HG02885 (cell line): Measurements from ENCODE around the gene MRPL28.
A peak's percentile ranks its signal among the peaks of the same experiment; 100 is the strongest.
"Not testable (repeated sequence)": the region's sequence is repeated elsewhere in the genome, so short reads cannot be mapped to it uniquely, and the experiment has no call there.

Source experiments
- ATAC-seq: cut with Tn5 transposase; IDR thresholded peaks from one replicate; pipeline ENCODE4 v1.9.1; 2021; ENCODE audit warnings: mild to moderate bottlenecking; ENCODE audit not compliant: unreplicated experiment, poor library complexity

Gene MRPL28

DNA sequence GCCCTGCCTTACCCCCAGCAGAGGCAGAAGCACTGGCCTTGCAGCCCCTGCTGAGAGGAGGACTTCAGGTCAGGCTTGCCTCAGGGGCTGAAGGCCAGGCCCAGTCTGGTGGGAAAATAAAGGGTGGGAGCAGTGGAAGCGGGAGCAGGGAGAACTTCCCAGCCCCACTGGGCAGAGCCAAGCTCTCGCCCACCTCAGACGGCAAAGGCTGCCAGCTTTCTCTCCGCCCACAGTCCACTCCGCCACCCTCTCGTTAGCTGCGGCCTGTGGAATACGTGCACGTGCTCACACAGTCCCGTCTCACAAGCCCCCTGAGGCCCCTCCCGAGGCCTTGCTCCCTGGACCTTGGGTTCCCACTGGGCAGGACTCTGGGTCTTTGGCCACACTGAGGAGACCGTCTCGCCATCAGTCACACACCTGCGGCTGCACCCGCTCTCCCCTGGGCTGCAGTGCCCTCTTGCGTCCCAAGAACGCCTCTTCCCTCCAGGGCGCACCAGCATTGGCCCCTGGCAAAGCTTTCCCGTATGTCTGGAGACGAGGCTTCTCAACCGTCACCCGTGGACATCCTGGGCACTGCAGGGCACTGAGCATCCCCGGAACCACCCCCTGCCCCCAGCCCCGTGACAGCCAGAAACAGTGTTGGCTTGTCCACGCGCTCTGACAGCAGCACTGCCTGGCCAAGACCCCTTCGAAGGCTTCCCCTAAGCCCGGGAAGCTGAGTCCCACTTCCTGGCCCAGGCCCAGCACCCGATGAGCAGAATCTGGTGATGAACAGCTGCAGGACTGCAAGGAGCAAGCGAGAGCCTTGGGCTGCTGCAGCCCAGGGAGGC is 8.3 kb downstream of the MRPL28 start:
- ATAC-seq: peak; percentile 51

DNA sequence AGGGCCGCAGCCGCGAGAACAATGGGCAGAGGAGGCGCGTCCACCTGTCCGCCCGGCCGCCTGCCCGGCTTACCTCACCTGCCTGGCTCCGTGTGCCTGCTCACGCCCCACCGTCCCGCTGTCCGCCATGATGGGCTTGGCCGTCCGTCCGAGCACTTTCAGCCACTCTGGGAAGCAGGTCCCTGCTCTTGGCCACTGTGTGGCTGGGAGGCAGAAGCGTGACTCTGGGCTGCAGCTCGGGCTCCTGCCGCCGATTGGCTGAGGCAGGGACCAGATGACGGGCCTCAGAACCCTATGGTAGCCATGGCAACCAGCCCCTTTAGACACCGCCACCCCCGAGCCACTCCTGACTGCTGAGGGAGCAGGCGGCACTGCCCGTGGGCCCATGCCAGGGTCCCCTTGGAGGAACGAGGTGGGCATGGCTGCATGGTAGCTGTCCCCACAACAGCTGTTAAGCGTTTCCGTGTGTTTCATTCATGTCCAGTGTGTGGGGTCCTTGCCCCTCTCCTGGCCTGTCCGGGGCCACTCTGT is 8.9 kb downstream of the MRPL28 start:
- no peak for ATAC-seq

DNA sequence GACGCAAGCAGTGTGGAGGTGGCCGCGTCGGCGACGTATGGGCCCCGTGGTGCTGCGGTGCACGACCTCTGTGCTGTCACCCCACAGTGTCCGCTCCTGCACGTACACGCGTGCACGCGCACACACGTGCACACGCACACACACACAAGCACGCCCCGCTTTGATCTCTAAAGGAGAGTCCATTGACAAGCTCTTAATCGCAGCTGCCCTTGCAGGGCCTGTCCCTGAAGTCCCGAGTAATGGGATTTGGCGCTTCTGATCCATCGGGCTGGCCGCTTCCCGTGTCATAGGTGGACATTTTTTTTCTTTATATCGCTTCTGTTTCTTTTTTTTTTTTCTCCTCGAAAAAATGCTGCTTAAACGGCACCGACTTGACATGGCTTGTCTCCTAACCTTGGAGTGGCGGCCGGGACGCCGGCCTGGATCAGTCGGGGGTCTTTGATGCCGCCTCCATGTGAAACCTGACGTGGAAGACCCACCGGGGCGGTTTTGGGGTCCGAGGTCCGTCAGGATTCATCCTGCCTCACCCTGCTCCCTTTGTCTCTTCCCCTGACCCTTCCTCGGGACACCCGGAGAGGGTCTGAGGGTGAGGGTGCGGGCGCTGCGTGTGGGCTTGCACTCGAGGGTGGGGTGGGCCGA is 9.5 kb downstream of the MRPL28 start:
- ATAC-seq: no peak

DNA sequence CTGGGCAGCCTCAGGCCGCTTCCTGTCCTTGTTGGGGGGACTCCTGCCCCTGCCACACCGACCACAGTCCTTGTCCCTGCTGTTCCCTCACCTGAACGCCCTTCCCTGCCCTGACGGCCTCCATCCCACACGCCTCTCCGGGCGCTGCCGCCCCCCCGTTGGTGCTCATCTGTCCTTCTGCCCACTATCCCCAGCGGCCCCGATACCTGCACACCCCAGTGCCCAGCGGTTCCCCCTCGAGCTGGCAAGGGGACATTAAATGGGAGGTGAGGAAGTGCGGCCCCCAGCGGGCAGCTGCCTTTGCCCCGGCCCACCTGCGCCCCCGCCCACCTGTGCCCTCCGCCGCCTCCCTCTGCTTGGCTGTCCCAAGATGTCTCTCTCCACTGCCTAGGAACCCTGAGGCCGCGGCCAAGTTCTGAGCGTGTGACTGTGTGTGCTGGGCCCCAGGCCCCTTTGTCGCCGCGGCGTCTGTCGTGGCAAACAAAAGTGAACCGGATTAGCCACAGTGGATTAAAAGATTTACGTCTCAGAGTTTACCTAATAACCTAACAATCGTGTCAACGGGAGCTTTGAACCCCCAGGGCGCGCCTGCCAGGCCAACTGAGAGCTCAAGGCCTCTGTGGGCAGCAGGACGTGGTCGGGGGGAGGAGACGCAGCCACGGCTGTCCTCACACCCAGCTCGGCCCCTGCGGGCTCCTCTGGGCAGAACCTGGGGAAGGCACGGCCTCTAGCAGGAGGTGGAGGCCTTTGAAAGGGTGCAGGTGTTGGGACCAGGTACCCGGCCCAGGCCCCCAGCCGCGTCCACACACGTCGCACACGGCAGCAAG is 10.3 kb downstream of the MRPL28 start:
- no peak for ATAC-seq

DNA sequence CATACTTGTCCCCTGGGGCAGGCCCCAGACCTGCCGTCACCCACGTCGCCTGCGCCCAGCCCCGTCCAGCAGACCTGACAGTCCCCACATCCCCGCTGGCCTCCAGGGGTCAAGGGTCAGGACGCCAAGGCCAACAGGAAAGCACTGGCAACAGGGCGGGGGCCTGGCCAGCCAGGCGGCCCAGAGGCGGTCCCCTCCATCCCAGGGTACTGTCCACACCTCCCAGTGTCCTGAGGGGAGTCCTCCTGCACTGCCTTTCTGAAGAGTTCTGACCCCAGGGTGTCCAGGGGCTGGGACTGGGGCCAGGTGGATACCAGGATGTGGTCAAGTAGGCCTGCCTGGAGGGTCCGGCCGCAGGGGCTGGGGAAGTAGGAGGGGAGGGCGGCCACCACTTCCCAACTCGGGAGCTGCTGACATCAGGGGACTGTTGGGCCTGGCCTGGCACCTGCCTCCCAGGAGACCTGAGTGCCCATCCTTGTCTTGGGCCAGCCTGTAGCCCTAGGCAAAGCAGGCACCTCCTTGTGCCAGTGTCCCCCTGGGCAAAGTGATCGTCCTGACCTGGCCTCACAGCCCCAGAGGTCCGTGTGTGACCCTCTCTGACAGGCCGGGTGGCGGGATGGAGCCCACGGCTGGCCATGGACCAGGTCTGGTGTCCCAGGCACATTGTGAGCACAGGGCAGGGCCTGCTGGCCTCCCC is 11.1 kb downstream of the MRPL28 start:
- no peak for ATAC-seq

DNA sequence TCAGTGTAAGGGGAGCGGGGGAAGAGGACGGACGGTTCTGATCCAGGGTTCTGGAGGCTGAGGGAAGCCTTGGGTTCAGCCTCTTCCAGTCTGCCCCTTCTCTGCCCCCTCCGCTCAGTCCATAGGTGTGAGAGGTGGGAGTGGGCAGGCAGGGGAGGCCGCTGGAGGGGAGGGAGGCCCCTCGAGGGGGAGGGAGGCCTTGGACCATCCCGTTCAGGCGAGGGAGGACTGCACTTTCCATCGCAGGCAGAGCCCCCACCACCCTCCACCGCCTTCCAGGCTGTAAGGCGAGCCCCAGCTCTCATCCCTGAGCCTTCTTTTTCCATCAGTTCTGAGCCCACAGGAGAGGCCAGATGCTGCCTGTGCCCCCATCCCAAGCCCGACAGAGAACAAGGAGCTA is 13.6 kb downstream of the MRPL28 start:
- no peak for ATAC-seq

DNA sequence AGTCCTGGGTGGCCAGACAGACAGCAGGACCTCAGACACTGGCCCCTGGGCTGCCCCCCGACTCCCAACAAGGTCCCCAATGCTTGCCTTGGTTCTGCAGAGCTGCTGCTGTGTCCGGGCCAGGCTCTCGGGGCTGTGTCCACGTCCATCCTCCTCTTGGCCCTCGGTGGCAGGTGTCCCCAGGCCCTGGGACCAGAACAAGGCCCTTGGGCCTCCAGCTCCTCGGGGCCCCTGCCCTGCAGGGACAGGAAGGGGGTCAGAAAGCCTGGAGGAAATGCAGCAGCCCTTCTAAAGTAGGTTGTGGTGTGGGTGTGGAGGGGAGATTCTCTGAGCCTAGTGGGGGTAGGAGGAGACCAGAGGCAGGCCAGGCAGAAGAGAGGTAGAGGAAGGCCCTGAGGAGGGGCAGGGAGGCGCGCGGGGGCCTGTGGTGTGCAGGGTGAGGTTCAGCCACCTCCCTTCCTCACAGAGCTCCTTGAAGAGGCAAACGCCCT is 15.3 kb downstream of the MRPL28 start:
- ATAC-seq: no peak

DNA sequence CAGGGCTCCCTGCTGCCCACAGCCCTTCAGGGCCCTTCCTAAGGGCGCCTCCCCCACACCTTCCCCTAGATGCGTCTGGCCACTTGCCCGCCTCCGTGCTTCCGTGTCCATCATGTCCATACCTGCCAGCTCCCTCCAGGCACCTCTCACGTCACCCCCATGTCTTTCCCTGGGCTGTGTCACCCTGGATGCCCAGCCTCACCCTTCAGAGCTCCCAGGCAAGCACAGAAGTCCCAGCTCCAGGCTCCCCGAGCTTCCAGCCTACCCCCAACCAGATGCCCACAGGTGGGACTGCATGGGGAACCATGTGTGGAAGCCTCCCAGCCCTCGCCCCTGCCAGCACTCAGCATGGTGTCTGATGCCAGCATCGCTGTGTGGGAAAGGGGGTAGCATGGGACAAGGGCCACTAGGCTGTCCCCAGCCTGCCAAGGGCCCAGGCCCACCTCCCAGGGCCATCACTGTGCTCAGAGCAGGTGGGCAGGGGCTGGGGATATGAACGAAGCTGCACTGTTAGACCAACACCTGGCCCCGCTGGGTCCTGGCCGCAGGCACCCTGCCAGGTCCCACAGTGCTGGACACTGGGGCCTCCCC is 16.0 kb downstream of the MRPL28 start:
- no peak for ATAC-seq

DNA sequence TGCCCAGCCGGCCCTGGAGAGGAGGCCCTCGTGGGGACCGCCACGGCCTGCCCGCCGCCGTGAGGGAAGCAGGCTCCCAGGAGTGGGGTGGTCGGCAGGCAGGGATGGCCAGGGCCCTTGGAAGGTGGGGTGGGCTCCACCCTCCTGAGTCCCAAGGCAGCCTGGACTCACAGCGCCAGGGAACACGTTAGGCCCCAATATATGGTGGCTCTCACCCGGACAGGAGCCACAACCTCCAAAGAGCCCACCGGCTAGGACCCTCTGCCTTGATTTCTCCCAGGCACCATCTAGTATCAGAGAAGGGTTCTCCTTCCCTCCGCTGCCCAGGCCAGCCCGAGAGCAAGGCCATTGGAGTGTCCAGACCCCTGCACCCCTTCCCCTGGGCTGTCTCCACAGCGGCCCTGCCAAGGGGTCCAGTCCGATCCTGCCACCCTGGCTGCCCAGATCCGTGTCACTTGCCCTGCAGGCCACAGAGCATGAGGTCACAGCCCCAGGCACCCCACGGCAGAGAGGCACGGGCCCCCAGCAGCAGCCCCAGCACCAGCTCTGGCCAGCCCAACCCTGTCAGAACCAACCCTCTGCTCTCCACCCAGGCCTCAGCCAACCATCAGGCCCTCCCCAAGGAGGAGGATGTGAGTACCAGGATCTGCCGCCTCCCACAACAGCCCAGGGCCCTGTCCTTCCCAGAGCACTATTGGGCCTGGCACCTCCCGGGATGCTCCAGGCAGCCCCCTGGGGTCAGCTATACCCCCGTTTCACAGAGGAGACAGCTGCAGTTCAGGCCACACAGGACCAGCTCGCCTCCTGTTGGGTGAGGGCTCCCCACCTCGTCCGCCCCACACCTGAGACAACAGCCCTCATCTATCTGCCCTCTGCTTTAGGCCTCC is 16.7 kb downstream of the MRPL28 start:
- no peak for ATAC-seq

DNA sequence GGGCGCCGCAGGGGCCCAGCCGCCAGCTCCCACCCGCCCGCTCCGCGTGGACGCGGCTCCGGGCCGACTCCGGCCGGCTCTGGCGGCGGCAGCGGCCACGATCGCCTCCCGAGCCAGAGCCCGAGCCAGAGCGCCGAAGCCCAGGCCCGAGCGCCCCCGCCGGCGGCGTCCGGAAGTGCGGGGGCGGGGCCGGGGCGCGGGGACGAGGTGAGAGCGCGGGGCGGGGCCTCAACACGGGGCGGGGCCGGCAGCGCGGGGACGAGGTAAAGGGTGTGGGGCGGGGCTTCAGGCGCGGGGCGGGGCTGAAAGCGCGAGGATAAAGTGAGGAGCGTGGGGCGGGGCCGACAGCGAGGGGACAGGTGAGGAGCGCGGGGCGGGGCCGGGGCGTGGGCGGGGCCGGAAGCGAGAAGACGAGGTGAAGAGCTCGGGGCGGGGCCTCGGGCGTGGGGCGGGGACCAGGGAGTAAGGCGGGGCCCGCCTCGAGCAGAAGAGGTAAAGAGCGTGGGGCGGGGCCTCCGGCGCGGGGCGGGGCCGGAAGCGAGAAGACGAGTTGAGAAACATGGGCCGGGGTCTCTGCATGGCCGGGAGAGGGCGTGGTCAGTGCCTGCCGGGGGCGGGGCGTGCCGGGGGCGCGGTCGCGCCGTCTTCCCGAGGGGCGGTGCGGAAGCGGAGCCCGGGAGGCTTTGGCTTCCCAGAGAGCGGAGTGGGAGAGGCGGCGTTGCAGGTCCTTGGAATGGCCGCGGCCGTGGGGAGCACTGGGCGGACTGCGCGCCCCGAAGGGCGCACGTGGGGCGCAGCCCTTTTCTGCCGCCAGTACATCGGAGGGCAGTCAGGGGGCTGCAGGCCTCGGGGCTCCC is 17.6 kb downstream of the MRPL28 start, which contains the start of gene AXIN1:
AXIN1 (minus strand) TSS at position 177 of the 857 bp plus-strand sequence. CDS start 5,698 bp downstream, outside the sequence.
- peak; percentile 76 for ATAC-seq

DNA sequence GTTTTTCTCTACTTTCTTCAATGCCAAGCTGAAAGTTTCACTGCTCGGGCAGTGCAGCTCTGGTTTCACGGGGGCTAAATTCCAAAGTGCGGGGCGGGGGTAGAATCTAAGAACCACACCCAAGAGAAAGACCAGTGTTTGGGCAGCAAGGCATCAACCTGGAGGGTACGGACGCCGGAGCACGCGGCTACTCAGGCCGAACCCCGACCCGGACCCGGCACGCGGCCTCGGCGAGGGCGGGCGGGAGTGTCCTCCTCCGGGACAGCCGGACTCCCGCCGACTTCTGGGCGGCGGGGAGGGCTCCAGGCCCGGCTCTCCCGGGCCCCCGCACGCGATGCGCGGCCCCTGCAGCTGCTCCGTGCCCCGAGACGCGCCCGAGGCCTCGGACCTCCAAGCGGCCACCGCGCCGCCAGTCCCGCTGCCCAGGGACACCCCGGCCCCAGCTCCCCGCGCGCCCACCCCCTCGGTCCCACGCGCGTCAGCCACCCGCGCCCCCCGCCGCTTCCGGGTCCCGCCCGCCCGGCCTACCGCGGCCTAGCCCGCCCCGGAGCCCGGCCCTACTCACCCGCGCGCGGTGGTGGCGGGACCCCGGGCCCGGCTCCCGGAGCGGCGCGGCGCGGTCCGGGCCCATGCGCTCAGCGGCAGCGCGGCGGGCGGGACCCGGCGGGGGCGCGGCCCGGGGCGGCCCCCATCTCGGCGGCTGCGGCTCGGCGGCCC is 18.4 kb downstream of the MRPL28 start:
- peak; percentile 29 for ATAC-seq

DNA sequence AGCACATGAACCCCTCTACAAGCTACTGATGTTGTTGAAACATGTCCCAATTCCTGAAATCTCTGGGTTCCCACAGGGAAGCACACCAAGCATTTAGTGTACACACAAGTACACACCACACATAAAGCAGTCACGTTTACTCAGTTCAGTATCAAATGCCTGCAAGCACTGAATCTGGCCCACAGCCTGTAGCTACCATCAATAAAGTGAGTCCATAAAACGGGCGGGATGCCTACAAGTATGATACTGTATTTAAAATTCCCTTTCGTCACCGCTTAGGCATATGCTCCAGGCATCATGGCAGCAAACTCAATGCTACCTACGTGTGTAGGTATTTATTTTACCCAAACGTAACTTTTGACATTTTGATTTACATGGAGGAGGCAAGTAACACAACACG is 20.1 kb downstream of the MRPL28 start:
- no peak for ATAC-seq

DNA sequence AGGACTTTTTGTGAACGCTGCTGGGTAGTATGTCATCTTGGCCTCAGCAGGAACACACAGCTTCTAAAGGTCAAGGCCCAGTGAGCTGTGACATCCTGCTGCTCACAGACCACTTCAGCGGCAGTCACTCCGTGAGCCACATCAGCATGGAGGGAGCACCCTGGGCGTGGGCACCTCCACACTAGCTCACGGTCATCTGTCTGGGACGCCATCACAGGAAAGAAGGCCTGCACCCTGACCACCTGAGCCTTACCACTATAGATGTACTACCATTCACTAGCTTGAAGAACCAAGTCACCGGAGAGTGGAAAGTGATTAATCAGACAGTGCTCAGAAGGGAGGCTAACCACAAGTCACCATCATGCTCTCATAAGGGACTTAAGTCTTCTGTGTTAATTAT is 21.1 kb downstream of the MRPL28 start:
- no peak for ATAC-seq

DNA sequence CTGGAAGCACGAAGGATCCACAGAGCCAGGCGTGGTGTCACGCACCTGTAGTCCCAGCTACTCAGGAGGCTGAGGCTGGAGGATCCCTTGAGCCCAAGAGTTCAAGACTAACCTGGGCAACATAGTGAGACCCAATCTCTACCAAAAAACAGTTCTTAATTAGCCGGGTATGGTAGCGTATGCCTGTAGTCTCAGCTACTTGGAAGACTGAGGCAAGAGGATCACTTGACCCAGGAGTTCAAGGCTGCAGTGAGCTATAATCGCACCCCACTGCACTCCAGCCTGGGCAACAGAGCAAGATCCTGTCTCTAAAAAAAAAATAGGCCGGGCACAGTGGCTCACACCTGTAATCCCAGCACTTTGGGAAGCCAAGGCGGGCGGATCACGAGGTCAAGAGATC is 21.8 kb downstream of the MRPL28 start:
- ATAC-seq: not testable (repeated sequence)

DNA sequence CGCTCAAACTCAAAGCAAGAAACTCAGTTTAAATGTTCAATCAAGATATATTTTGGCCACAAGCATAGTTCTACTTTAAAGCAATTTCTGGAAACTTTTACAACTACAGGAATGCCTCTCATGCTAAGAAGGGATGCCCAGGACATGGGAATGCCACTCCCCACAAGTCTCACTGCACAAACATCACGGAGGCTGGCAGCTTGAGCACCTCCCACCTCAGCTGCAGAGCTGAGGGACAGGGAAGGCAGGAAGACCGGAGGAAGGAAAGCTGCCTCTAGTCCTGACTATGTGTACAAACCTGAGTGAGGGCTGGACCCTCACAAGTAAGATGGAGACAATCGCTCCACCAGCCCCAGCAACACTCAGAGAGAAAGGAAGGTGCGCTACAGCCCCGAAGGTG is 23.1 kb downstream of the MRPL28 start:
- no peak for ATAC-seq

DNA sequence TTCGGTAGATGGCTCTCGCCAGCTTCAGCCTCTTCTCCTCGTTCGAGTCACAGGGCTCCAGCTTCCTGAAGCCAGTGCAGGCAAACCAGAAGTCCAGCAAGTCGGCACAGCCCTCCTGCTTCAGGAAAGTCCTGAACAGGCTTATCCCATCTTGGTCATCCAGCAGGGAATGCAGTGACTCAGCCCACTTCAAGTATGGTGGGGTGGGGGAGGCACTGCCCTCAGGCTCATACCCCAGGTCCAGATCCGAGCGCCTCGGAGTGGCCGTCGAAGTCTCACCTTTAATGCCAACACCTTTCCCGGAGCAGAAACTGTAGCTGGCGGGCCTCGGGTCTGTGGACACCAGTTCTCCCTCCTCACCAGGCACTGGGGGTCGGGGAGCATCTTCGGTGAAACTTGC is 23.8 kb downstream of the MRPL28 start:
- no peak for ATAC-seq

DNA sequence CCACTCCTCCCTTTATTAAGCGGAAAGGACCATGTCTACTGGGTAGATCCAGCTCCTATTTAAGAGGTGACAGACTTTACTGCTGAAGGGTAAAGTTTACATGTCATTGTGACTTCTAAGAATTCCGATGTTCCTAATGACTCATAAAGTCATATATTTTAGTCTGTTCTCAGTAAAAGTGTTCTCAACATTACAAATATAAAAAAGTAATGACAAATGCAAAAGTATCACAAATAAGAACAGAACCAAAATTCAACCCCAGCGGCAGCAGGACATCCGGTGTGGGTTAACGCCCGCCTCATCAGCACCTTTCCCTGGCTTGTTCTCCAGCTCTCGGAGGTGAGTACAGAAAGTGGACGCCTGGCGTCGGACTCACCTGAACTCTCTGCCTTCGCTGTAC is 24.6 kb downstream of the MRPL28 start:
- ATAC-seq: no peak
